GF-D8 (cell line): ENCODE measurements around the gene KIAA1755.
A peak's percentile ranks its signal among the peaks of the same experiment; 100 is the strongest.

ENCODE experiments used
- DNase-seq: peaks from one replicate; lab custom pipeline; 2025; lab: John Stamatoyannopoulos, UW

The KIAA1755 gene

GRCh38 chr20:38241201-38241600, 19.3 kb downstream of the KIAA1755 start:
- DNase-seq, result no peak

GRCh38 chr20:38239441-38239840, 21.1 kb downstream of the KIAA1755 start:
- no peak for DNase-seq

GRCh38 chr20:38238829-38239228, 21.7 kb downstream of the KIAA1755 start:
- DNase-seq, result no peak

- no peak for DNase-seq
Measured at GRCh38 chr20:38237381-38237780, 23.2 kb downstream of the KIAA1755 start.

GRCh38 chr20:38231531-38232121, 28.9 kb downstream of the KIAA1755 start:
- DNase-seq, result peak; percentile 80

- DNase-seq, result no peak
Measured at GRCh38 chr20:38230957-38231526, 29.5 kb downstream of the KIAA1755 start.

GRCh38 chr20:38230253-38230551, 30.3 kb downstream of the KIAA1755 start:
- DNase-seq, result no peak

- no peak for DNase-seq
Measured at GRCh38 chr20:38229376-38230252, 30.9 kb downstream of the KIAA1755 start.

- DNase-seq, result no peak
Measured at GRCh38 chr20:38228436-38228835, 32.1 kb downstream of the KIAA1755 start.

GRCh38 chr20:38227420-38228360, 32.8 kb downstream of the KIAA1755 start:
- no peak for DNase-seq

GRCh38 chr20:38226553-38226952, 34.0 kb downstream of the KIAA1755 start:
- no peak for DNase-seq

- DNase-seq, result no peak
Measured at GRCh38 chr20:38225900-38226263, 34.7 kb downstream of the KIAA1755 start.

GRCh38 chr20:38225240-38225899, 35.2 kb downstream of the KIAA1755 start:
- DNase-seq, result no peak

GRCh38 chr20:38224531-38224930, 36.0 kb downstream of the KIAA1755 start:
- no peak for DNase-seq

- DNase-seq, result no peak
Measured at GRCh38 chr20:38223743-38224100, 36.8 kb downstream of the KIAA1755 start.

GRCh38 chr20:38222923-38223742, 37.4 kb downstream of the KIAA1755 start:
- no peak for DNase-seq

GRCh38 chr20:38222231-38222922, 38.2 kb downstream of the KIAA1755 start:
- no peak for DNase-seq

- DNase-seq, result no peak
Measured at GRCh38 chr20:38221119-38221589, 39.4 kb downstream of the KIAA1755 start.

GRCh38 chr20:38220587-38221118, 39.9 kb downstream of the KIAA1755 start:
- DNase-seq, result no peak
